HG03196 (cell line): ENCODE measurements around the gene PCSK4.
A peak's percentile ranks its signal among the peaks of the same experiment; 100 is the strongest.
"Not testable (repeated sequence)": the region's sequence is repeated elsewhere in the genome, so short reads cannot be mapped to it uniquely, and the experiment has no call there.

Experiments used
- ATAC-seq: cut with Tn5 transposase; IDR thresholded peaks from one replicate; pipeline ENCODE4 v1.9.1; 2021; ENCODE audit not compliant: unreplicated experiment

PCSK4 gene

DNA sequence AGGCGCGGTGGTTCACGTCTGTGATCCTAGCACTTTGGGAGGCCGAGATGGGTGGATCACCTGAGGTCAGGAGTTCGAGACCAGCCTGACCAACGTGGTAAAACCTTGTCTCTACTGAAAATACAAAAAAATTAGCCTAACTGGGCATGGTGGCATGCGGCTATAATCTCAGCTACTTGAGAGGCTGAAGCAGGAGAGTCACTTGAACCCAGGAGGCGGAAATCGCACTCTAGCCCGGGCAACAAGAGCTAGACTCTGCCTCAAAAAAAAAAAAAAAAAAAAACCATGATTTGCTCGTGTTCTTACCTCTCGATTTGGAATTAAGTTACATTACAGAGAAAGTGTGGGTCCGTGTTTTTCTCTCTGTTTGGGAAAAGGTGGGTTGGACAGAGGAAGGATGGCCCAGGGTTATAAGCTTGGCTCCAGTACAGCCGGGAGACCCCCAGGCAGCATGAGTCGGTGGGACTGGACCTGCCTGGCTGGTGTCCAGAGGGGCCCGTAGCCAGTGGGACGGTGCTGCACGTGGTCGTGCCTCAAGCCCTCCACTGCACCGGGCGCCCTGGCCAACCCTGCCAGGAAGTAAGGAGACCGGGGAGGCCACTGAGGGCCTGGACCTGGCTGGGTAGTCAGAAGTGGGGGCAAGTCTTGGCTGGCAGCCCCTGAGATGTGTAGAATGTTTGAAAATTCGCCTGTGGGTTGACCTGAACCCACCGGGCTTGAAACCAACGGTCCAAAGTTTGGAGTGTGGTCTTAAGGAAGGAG, 48.3 kb downstream of the PCSK4 start:
- ATAC-seq: no peak

GRCh38 chr19:1441022-1441426, 49.1 kb downstream of the PCSK4 start:
- no peak for ATAC-seq

- no peak for ATAC-seq
Measured at GRCh38 chr19:1440418-1440801, 49.7 kb downstream of the PCSK4 start.

- not testable (repeated sequence) for ATAC-seq
Measured at GRCh38 chr19:1439525-1440417, 50.4 kb downstream of the PCSK4 start.

GRCh38 chr19:1438933-1439354, 51.2 kb downstream of the PCSK4 start:
- no peak for ATAC-seq

DNA sequence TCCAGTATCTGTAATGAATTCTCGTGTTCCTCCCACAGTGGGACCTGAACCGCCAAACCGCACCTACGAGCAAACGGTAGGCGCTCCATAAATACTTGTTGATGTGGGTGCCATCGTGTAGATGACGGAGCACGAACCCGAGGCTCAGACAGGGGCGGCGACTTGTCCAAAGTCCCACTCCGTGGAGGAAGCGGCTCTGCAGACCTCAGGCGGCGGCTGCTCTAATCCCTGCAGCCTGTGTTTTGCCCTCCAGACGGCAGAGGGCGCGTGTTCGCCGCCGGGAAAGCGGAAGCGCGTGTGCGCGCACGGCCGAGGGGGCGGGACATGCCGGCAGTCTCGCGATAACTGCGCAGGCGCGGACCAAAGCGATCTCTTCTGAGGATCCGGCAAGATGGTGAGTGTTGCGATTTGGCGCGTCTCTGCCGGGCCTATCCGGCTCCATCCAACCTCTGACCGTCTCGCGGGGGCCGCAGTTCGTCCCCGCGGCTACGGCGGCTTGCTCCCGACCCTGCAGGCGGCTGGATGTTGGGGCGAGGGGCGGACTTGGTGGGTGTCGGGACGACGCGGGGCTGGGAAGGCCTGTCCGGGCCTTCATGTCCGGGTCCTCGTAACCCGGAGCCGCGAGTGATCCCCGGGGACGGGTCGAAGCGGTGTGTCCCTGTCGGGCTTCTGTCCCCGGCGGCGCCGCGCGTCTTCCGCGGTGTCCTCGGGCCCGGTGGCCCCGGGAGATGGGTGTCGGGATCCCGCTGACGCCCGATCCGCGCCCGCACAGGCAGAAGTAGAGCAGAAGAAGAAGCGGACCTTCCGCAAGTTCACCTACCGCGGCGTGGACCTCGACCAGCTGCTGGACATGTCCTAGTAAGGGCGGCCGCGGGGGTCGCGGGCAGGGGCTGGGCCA, 51.9 kb downstream of the PCSK4 start, which contains the start of gene RPS15:
Gene RPS15, plus strand, starts transcription at position 362 of the 898 bp plus-strand sequence. Its CDS starts 30 bp downstream, at position 392.
- ATAC-seq: peak; percentile 74

DNA sequence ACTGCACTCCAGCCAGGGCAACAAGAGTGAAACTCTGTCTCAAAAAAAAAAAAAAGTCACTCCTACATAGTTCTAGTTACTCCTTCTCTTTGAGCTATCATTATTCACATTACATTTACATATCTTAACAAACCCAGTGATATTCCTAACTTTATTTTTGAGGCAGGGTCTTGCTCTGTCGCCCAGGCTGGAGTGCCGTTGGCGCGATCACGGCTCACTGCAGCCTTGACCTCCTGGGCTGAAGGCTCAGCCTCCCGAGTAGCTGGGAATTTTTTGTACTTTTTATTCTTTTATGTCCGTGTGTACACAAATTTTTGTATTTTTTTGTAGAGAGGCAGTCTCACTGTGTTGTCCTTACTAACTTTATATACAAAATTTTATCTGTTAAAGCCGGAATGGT, 52.5 kb downstream of the PCSK4 start:
- no peak for ATAC-seq

DNA sequence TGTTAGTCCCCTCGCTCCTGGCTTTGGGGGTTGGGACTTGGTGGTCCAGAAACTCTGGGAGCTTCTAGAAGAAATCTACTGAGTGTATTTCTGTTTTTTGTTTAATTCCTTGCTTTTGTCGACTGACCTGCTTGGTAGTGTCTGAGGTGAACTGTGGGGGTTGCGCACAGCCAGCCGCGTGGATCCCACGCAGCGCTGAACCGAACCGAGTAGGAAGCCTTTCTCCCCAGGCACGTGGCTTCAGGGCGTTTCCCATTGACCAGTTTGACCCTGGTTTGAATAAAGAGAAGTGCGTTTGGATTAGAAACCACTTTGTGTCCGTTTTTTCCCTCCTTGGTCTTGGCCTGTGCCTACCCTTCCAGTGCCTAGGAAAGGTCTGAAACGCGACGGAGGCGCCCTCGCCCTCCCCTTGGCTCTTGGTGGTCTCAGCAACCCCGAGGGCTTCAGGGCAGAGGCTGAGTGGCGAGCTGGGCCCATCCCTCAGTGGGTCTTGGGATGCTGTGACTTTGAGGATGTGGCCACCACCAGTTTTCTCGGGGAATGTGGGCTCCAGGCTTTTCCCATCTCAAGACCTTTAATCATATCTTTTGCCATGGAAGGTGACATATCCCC, 54.7 kb downstream of the PCSK4 start:
- no peak for ATAC-seq

GRCh38 chr19:1434577-1435060, 55.5 kb downstream of the PCSK4 start:
- no peak for ATAC-seq

GRCh38 chr19:1434040-1434366, 56.1 kb downstream of the PCSK4 start:
- ATAC-seq: no peak

GRCh38 chr19:1433119-1434039, 56.8 kb downstream of the PCSK4 start:
- ATAC-seq: no peak

DNA sequence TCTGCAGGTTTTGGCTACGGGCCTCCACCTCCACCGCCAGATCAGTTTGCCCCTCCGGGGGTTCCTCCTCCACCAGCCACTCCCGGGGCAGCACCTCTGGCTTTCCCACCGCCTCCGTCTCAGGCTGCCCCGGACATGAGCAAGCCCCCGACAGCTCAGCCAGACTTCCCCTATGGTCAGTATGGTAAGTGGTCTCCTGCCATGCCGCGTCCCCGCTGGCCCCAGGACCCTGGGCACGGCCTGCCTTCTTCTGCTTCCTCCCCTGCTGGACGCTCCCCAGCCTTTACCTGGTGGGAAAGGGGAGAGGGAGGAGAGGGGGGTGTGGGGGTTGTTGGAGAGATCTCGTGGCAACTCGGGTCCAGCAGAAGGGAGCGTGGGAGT, 57.7 kb downstream of the PCSK4 start:
- ATAC-seq: no peak

DNA sequence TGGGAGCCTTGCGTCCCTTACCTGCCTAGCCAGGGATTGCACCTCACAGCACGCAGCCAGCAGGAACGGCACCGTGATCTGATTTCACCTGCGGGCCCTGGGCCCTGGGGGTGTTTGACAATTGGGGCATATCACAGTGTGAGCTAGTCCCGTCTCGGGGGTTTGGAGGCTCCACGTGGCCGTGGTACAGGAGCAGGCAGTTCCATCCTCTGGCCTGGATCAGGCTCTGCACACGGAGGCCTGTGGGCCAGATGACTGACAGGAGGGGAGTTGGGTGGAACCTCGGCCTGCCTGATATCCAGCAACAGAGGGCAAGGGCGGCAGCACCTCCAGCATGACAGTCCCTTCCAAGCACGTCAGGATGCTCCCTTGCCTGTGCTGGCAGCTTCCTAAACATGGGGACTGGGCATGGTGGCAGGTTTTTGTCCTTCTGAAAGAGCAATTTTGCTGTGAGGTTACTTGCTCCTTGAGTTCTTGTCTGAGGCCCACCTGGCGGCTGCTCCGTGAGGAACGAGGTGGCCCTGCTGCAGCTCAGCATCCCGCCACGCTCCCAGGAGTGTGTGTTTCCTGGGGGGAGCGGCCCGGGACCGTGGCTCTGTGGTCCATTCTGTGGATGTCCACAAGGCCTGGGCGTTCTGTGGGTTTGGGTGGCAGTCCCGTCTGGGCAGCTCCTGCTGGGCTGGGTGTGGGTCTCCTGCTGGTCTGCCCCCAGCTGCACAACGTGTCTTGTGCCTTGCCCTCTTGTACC, 58.2 kb downstream of the PCSK4 start:
- ATAC-seq: no peak
